HG03469 (cell line): Measurements from ENCODE around the gene DOCK9.

Source experiments
- ATAC-seq: cut with Tn5 transposase; IDR thresholded peaks from one replicate; pipeline ENCODE4 v1.9.1; 2021; ENCODE audit warnings: mild to moderate bottlenecking, moderate library complexity, moderate number of reproducible peaks; ENCODE audit not compliant: unreplicated experiment

Gene DOCK9, protein sequence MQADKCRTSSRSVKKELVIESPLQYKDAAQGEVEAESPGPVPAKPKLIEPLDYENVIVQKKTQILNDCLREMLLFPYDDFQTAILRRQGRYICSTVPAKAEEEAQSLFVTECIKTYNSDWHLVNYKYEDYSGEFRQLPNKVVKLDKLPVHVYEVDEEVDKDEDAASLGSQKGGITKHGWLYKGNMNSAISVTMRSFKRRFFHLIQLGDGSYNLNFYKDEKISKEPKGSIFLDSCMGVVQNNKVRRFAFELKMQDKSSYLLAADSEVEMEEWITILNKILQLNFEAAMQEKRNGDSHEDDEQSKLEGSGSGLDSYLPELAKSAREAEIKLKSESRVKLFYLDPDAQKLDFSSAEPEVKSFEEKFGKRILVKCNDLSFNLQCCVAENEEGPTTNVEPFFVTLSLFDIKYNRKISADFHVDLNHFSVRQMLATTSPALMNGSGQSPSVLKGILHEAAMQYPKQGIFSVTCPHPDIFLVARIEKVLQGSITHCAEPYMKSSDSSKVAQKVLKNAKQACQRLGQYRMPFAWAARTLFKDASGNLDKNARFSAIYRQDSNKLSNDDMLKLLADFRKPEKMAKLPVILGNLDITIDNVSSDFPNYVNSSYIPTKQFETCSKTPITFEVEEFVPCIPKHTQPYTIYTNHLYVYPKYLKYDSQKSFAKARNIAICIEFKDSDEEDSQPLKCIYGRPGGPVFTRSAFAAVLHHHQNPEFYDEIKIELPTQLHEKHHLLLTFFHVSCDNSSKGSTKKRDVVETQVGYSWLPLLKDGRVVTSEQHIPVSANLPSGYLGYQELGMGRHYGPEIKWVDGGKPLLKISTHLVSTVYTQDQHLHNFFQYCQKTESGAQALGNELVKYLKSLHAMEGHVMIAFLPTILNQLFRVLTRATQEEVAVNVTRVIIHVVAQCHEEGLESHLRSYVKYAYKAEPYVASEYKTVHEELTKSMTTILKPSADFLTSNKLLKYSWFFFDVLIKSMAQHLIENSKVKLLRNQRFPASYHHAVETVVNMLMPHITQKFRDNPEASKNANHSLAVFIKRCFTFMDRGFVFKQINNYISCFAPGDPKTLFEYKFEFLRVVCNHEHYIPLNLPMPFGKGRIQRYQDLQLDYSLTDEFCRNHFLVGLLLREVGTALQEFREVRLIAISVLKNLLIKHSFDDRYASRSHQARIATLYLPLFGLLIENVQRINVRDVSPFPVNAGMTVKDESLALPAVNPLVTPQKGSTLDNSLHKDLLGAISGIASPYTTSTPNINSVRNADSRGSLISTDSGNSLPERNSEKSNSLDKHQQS (N-terminal part only)

DNA sequence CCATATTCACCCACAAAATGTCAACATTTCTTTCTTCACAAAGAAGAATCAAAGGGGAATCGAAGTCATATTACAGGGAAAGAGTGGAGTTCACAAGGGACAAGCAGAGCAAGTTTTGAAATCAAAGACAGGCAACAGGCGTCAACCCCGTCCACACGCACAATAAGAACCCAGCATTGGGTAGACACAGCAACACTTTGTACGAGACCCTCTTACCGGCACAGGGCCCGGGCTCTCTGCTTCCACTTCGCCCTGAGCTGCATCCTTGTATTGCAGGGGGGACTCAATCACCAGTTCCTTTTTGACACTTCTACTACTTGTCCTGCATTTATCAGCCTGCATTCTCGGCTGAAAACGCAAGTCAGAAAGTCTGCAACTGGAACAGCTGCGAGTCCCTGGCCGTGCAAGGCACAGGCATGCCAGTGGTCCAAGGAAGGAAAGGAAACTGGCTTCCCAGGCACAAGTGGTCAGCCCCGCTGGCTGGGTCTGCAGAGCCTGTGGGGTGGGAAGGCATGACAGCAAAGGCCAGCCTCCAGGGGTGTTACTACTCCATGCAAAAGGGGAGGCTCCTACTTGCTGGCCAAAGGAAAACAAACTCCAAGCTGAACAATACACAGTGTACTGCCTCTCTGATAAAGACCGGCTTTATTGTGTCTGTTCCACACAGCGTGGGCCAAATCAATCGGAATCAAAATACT, at the start of gene DOCK9:
DOCK9 (minus strand) TSS at position 497 of the 698 bp plus-strand sequence; CDS start at position 342, 155 bp downstream.
- ATAC-seq, result no peak

DNA sequence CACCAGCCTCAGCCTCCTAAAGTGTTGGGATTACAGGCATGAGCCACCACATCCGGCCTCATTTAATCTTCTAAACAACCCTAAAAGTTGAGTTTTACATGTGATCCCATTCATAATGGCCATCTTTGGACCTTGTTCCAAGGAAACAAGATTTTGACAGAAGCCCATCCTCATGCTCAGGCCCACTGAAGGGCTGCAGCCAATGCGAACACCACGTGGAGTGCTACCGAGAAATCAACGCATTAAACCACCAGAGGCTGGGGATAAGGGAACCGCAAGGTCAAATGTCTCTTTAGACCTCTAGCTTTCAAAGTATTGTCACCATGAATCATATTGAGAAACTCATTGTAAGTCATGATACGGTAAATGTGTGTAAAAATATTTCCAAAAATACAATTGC, 49.4 kb upstream of the DOCK9 start:
- ATAC-seq, result no peak

DNA sequence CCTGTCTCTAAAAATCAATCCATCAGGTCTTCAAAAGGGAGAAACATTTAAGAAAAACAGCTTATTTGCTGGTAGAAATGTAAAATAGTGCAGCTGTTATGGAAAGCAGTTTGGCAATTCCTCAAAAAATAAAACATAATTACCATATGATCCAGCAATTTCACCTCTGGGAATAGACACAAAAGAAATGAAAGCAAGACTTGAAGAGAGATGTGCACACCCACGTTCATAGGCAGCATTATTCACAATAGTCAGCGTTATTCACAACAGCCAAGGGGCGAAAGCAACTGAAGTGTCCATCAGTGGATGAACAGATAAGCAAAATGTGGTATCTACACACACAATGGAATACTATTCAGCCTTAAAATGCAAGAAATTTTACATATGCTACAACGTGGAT, 45.1 kb upstream of the DOCK9 start:
- no peak for ATAC-seq

DNA sequence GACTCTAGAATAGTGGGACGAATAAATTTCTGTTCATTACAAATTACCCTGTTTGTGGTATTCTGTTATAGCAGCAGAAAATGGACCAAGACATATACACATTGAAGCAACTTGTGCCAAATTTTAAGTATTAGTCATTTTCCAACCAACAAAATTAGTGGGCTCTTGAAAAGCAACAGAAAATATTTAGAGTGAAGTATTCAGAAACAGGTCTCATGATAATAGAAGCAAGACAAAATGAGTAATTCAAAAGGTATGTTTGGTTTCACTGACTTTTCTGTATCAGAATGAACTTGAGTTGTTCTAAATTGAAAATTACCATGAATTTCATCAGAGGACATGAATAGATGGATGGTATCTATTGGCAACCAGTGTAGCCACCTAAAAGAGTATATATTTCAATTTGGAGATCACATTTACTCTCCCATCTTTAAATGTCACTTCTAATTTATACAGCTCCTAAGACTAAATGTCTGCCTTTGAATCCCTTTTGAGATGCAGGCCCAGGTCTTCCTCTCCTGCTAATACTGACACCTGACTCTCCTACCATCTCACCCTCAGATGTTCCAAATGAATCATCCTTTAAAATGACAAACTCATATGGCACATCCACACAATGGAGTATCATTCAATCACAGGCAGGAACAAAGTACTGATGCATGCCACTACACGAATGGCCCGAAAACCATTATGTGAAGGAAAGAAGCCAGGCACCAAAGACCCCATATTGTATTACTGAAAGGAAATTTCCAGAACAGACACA, 40.7 kb upstream of the DOCK9 start:
- ATAC-seq, result no peak

DNA sequence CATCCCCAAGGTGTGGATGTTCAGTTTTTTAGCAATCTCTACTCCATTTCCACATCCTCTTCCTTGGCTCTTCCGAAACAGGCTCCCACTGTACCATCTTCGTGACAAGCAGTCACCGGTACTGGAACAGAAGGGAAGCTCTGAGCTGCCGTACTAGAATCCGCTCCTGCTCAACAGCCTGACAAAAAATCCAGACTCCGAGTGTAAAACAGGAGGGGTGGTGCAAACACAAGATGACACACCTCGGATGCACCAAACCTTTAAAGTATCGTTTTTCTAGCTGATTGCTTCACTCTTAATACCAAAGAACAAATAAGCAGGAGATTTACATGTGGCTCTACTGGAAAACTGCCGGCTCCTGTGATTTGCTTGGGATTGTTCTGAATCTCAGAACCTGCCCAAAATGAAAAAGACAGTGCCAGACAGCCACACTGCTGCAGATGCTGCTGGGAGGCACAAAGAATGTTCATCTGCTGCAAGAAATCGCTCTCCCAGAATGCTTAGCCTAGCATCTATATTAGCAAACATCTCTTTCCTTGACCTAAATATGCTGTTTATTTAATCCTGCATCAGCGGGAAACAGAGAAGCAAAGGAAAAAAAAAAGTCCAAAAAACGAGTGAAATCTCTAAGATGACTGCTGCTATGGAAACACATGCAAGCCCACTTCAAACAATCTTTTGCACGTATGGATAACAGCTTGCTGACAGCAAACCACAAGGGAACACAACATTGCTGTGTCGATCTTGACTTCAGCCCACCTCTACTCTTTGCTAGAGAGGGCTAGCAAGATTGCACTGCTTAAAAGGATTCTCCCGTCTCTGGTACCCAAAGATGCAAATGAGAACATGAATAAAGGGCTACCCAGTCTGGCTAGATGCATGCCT, 38.0 kb upstream of the DOCK9 start:
- ATAC-seq, result no peak

DNA sequence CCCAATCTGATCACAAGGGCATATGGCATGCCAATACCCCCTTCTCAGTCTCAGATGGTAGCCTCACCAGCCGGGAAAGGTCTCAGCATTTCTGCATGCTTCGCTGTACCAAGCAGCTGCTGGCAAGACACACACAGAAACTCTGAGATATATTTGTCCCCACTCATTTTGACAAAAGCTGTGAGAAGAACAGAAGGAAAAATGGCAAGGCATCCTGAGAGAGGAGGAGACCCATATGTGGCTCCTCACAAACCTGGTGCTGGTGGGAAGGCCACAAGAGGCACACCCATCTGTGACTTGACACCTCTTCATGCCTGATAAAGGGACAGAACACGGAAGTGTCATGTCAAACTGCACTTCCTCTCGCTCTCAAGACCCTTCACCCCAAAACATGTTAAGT, 36.7 kb upstream of the DOCK9 start:
- no peak for ATAC-seq

DNA sequence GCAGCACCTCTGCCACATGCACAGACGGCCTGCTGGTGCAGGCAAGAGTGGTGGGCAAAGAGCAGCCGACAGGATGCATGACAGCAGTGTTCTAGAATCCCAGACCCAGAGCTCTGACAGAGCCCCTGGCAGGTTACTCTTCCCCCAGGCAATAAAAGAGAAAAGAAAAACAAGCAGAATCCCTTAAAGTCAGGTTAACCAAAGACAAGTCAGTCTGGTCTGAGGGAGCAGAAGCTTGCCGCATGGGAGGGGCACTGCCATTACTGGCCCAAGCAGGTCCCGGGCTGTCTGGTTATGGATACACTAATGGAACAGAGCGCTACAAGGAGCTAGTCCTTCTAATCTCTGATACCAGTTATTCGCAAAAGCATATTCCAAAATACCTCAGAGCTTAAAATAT, 36.1 kb upstream of the DOCK9 start:
- no peak for ATAC-seq

DNA sequence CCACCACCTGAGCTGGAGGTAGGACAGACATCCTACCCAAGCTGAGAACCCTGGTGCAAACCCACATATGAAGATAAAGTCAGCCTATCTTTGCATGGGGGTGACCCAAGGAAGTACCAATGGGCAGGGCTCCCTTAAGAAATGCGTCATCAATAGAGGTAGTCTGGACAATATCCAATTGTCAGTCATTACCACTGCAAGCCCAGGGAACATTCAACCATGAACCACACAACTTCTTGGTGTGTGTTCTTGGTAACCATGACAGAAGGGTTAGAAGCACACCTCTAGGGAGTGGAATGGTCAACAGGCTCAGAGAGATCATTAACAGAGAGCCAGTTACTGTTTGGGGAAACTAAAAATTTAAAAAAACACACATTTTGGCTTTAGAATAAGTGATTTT, 34.7 kb upstream of the DOCK9 start:
- ATAC-seq, result no peak

DNA sequence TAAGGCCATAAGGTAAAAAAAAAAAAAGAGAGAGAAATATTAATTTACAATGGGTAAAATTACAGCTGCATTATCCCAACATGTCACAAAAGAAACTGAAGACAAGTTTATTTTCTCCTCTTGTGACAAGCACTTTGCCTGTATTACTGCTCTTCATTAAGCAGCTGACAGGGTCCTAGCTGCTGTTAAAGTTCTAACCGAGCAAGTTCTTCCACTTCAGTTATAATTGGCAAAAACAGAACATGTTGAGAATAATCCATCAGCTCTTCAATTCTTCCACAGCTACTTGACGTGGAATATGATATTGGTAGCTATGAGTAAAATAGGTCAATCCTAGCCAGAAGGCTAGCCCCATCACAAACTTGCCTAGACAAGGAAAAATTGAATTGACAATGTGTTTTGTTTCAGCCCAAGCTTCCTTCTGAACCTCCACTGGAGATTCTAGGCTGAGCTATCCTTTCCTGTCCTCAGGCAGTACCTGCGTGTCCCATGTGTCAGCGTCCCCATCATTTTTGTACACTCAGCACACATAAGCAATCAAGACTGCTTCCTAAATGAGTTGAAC, 32.2 kb upstream of the DOCK9 start:
- no peak for ATAC-seq

DNA sequence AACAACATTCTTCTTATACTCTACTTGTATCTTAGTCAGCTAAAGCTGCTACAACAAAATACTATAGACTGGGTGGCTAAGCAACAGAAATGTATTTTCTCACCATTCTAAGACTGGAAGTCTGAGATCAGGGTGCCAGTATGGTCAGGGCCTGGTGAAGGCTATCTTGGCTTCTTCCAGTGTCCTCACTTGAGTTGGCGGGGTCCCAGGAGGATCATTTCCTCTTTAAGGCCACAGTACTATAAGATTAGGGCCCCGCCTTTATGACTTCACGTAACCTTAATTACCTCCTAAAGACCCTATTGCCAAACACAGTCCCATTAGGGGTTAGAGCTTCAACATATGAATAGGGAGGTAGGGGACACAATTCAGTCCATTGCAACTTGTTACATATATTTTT, 30.7 kb upstream of the DOCK9 start:
- no peak for ATAC-seq

DNA sequence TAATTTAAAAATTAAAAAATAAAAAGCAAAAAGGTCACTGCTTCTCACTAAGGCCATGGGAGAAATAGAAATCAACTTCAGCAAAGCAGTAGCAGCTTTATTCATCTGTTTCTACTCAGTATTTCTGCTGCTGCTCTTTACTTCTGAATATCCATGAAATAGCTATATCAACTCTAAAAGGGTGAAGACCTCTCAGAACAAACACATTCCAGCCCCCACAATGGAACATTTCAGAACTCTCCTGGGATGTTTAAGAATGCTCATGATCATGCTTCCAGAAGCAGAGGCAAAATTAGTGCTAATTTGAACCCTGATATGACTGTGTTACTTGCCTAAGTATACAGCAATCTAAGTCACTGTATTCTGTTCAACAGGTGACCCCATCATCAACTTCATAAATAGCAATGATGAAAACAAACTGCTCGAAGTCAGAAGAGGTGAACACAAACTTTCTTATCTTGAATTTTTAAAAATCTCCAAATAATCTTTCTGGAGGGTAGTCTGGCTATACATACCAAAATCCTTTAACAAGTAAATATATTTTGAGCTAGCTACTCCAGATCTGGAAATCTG, 29.6 kb upstream of the DOCK9 start:
- no peak for ATAC-seq

DNA sequence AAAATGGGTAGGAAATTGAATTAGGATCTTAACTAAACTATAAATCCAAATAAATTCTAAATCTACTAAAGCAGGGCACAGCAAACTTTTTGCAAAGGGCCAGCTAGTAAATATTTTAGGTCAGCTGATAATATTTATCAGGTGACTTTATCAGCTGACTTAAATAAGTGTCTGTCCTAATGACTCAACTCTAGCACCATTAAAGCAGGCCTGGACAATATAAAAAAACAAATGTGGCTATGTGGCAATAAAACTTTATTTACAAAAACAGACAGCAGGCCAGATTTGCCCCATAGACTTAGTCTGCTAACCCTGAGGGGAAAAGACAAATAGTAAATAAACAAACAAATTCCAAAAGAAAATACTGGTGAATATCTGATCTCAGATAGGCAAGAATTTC, 27.7 kb upstream of the DOCK9 start:
- no peak for ATAC-seq

DNA sequence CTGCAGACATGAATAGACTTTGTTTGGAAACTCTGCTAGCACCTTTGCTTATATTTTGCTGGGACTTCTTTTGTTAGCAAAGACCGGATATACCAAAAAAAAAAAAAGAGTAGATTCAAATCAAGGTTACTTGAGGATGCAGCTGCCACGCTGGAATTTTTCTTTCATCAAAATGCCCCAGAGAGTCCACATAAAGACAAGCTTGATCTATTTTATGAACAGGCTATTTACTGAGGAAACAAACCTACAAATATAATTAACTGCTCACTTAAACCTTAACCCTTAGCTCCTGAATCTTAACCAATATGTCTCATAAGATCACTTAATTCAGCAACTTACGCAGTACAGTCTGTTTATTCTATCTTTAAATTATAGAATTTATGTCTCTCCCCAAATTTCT, 27.1 kb upstream of the DOCK9 start:
- no peak for ATAC-seq

DNA sequence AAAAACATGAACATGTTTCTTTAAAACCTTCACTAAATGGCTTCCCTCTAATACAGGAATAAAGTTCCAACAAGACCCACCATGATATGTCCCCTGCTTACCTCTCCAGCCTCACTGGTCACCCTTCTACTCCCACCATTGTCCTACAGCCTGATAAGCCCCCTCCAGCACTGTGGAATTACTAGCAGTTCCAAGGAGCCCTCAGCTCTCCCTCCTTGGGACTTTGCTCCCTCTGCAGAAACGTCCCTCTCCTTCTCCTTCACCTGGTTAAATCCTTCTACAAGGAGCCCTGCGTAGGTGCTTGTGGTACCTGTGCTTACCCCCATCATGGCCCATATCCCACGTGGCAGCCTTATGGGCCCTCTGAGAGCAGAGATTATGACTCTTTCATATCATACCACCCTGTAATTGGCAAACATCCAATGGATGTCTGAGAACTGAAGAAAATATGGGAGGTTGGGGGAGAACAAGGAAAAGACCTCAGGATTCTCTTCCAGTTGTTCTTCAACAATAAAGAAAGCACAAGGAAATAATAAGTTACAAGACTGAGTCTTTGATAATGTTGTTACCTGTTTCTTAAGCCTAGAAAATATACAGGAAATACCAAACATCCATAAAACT, 26.1 kb upstream of the DOCK9 start:
- no peak for ATAC-seq

DNA sequence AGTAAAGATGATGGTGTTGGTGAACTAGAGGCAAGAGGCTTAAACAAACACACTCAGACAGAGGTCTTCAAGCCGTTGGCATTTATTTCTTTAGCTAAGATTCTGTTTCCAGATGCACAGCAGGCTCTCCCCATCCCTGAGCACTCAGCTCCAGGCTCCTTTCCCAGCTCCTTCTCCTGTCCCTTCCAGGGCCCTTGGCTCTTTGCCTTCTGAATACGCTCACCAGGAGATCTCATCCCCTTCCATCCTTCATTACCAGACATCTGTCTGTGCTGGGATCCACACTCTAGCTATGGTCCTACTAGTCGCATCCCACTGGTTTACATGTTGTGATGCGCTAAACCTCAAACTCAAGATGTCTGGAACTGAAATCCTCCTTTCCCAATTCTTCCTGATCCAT, 25.3 kb upstream of the DOCK9 start:
- no peak for ATAC-seq

DNA sequence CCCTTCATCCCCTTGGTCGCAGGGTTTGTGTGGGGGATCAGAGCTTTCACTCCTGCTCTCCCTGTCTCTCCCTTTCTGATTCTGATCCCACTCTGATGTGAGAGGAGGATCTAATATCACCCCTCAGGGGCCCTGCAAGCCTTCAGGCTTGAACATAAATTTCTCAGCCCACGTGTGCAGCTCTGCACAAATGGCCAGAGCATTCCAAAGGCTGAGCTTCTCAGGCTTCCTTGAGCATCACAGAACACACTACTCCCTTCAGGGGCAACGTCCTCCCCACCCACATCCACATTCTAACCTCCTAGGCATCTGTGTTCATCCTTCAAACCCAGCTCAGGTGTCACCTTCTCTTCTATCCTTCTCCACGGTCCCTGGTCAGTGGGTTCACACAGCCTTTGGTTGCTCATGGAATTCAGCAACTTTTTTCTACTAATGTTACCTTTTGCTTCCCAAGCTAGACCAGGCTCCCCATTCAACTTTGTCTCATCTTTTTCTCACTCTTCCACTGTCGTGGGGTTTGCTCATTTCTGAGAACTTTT, 24.4 kb upstream of the DOCK9 start:
- no peak for ATAC-seq

DNA sequence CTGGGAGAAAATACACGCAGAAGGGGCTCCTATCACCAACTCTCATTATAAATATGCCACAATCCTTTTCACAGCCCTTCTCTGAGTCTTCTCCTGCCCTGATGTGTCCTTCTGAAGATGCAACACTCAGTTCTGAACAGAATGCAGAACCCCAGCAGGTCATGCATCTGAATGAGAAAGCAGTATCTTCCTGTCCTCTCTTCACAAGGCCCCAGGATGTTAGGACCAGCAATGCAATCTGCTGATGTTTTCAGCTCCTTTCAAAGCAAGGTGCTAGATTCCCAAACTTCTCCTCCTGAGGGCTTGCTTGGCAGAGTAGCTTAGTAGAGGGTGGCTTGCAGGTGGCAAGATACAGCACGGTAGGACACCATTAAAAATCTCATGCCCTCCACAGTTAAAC, 22.3 kb upstream of the DOCK9 start:
- no peak for ATAC-seq

DNA sequence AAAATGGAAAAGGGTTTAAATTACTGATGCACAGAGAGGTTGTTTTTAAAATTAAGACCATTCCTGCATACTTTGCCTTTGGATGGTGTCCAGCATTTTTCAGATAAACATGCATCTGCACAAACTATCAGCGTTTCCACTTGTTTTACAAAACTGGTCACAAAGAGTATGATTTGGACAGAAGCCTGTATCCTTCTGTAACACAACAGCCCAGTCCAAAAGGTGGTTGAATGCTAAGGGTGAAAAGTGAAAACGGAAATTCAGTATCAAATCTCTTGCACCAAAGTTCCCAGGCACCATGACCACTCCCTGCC, 21.7 kb upstream of the DOCK9 start:
- no peak for ATAC-seq
